ENCODE measurements around the gene ZNF335. TPM values are rescaled to one million over a fixed set of nuclear protein-coding genes. Genes with fewer than 3 reads are reported as not detected.
"Not testable (repeated sequence)": the region's sequence is repeated elsewhere in the genome, so short reads cannot be mapped to it uniquely, and the experiment has no call there.

The ZNF335 gene
- total RNA-seq, 1 donor from 2014 or later, result 9.5 TPM

- DNase-seq (ENCODE audit: low read depth, low spot score), result no peak
Observed at GRCh38 chr20:45912344-45912682, 59.7 kb downstream of the ZNF335 start.

GRCh38 chr20:45911486-45912343, 60.3 kb downstream of the ZNF335 start, which contains the start of gene PLTP:
TSS of gene PLTP (minus strand) at chr20:45912155. CDS start at chr20:45911452, 703 bp downstream.
- no peak for DNase-seq (ENCODE audit: low read depth, low spot score)

GRCh38 chr20:45910670-45911485, 61.1 kb downstream of the ZNF335 start:
- DNase-seq (ENCODE audit: low read depth, low spot score), result peak; percentile 100

GRCh38 chr20:45909817-45910669, 62.0 kb downstream of the ZNF335 start:
- DNase-seq (ENCODE audit: low read depth, low spot score), result no peak

GRCh38 chr20:45909336-45909808, 62.6 kb downstream of the ZNF335 start:
- DNase-seq (ENCODE audit: low read depth, low spot score), result no peak

- no peak for DNase-seq (ENCODE audit: low read depth, low spot score)
Observed at GRCh38 chr20:45908084-45908483, 63.9 kb downstream of the ZNF335 start.

GRCh38 chr20:45907219-45907948, 64.6 kb downstream of the ZNF335 start:
- DNase-seq (ENCODE audit: low read depth, low spot score), result no peak

- no peak for DNase-seq (ENCODE audit: low read depth, low spot score)
Observed at GRCh38 chr20:45905505-45906079, 66.4 kb downstream of the ZNF335 start.

- no peak for DNase-seq (ENCODE audit: low read depth, low spot score)
Observed at GRCh38 chr20:45904583-45905504, 67.2 kb downstream of the ZNF335 start.

- DNase-seq (ENCODE audit: low read depth, low spot score), result no peak
Observed at GRCh38 chr20:45902199-45902701, 69.8 kb downstream of the ZNF335 start.

- not testable (repeated sequence) for DNase-seq (ENCODE audit: low read depth, low spot score)
Observed at GRCh38 chr20:45901332-45901731, 70.7 kb downstream of the ZNF335 start.

GRCh38 chr20:45899046-45899835, 72.8 kb downstream of the ZNF335 start:
- no peak for DNase-seq (ENCODE audit: low read depth, low spot score)

Other genes with a start within 250 kb of the ZNF335 start
- not detected in 2 replicates for gene SPINT4, start 249.9 kb downstream of the ZNF335 start, total RNA-seq
- not detected in 2 replicates for gene WFDC3, start 180.3 kb downstream of the ZNF335 start, total RNA-seq
- 18.2 and 26.1 TPM in 2 replicates for gene DNTTIP1, start 180.2 kb downstream of the ZNF335 start, total RNA-seq
- 24.6 and 51.4 TPM in 2 replicates for gene UBE2C, start 159.6 kb downstream of the ZNF335 start, total RNA-seq
- gene TNNC2, start 144.9 kb downstream of the ZNF335 start, total RNA-seq, result not detected in 2 replicates
- gene SNX21, start 138.4 kb downstream of the ZNF335 start, total RNA-seq, result 20.8 and 22.7 TPM in 2 replicates
- 23.7 and 31.7 TPM in 2 replicates for gene ACOT8, start 114.8 kb downstream of the ZNF335 start, total RNA-seq
- gene ZSWIM3, start 114.6 kb downstream of the ZNF335 start, total RNA-seq, result 5.4 and 8.2 TPM in 2 replicates
- gene ZSWIM1, start 91.0 kb downstream of the ZNF335 start, total RNA-seq, result 4.2 and 5.2 TPM in 2 replicates
- gene SPATA25, start 84.6 kb downstream of the ZNF335 start, total RNA-seq, result 0.53 and 0.59 TPM in 2 replicates
- gene NEURL2, start 81.0 kb downstream of the ZNF335 start, total RNA-seq, result 2.2 and 2.7 TPM in 2 replicates
- gene CTSA, start 80.9 kb downstream of the ZNF335 start, total RNA-seq, result 40.2 and 48.9 TPM in 2 replicates
- gene PLTP, start 60.0 kb downstream of the ZNF335 start, total RNA-seq, result 14.9 and 19.7 TPM in 2 replicates
- 8.8 and 9.3 TPM in 2 replicates for gene PCIF1, start 37.5 kb downstream of the ZNF335 start, total RNA-seq
- gene MMP9, start 36.7 kb upstream of the ZNF335 start, total RNA-seq, result 0.04 TPM in 1 of 2 replicates, not detected in the other
- gene SLC12A5, start 57.0 kb upstream of the ZNF335 start, total RNA-seq, result 0.07 and 0.26 TPM in 2 replicates
- gene NCOA5, start 117.8 kb upstream of the ZNF335 start, total RNA-seq, result 10.6 and 15.9 TPM in 2 replicates
- gene CD40, start 146.1 kb upstream of the ZNF335 start, total RNA-seq, result 9.1 and 12.7 TPM in 2 replicates

Data from pulmonary artery endothelial cell (primary cell).